ENCODE measurements around the gene DNPEP. TPM values are rescaled to one million over a fixed set of nuclear protein-coding genes. Genes with fewer than 3 reads are reported as not detected.

The DNPEP gene
- total and polyA plus RNA-seq, 2 experiments from 2014 or later, result 49.2 to 67.9 TPM

GRCh38 chr2:219398721-219399363 lies 11.1 kb upstream of the DNPEP start:
- Histone ChIP-seq H3K4me2 (no peak overlapping the region), H3K36me3 (ENCODE audit: insufficient read depth) (no peaks in the 10 kb centered on the region), H3K4me1 (ENCODE audit: insufficient read depth) (peaks cover 10% of the 10 kb centered on the region; the same call in 1 of the 2 replicates), H4K20me1 (replicated peaks; ENCODE audit: insufficient read depth) (no peaks in the 10 kb centered on the region), H3K79me2 (replicated peaks; ENCODE audit: insufficient read depth) (no peaks in the 10 kb centered on the region), H3F3A (replicated peaks; ENCODE audit: low read depth) (no peaks in the 10 kb centered on the region), H3K9me2 (ENCODE audit: insufficient read depth) (no peaks in the 10 kb centered on the region), H3K4me3 (no peak overlapping the region), H3K27ac (ENCODE audit: low read depth) (no peak overlapping the region), H3K27me3 (ENCODE audit: insufficient read depth) (no peaks in the 10 kb centered on the region), H2AFZ (no peak overlapping the region)
- TF ChIP-seq JUNB (IDR thresholded peaks at IDR 0.05; ENCODE audit: unreplicated experiment) (no peak), ETS1 (IDR thresholded peaks at IDR 0.05) (no peak)
- Mint-ChIP-seq H3K4me1 (peaks cover 32% of the 10 kb centered on the region), H3K27me3 (ENCODE audit: insufficient read depth, low read depth, poor library complexity) (peaks cover 8% of the 10 kb centered on the region), H3K9me3 (no peaks in the 10 kb centered on the region; the same call in 2 of the 3 replicates), H3K27ac (no peak overlapping the region), H3K36me3 (ENCODE audit: low read depth) (no peaks in the 10 kb centered on the region), H3K4me3 (no peak overlapping the region)
- ATAC-seq (no peak), DNase-seq (ENCODE audit: low spot score) (no peak)

- Histone ChIP-seq H3K4me2 (no peak overlapping the region), H2AFZ (no peak overlapping the region), H3K27me3 (ENCODE audit: insufficient read depth) (no peaks in the 10 kb centered on the region), H3K9me2 (ENCODE audit: insufficient read depth) (no peaks in the 10 kb centered on the region), H4K20me1 (replicated peaks; ENCODE audit: insufficient read depth) (no peaks in the 10 kb centered on the region), H3K36me3 (ENCODE audit: insufficient read depth) (no peaks in the 10 kb centered on the region), H3F3A (replicated peaks; ENCODE audit: low read depth) (no peaks in the 10 kb centered on the region), H3K4me1 (ENCODE audit: insufficient read depth) (peaks cover 4% of the 10 kb centered on the region; the same call in 1 of the 2 replicates), H3K27ac (ENCODE audit: low read depth) (no peak overlapping the region), H3K4me3 (no peak overlapping the region), H3K79me2 (replicated peaks; ENCODE audit: insufficient read depth) (no peaks in the 10 kb centered on the region)
- H3K27me3 Mint-ChIP-seq (ENCODE audit: insufficient read depth, low read depth, poor library complexity), result peaks cover 7% of the 10 kb centered on the region
- TF ChIP-seq ZNF331 (CRISPR knock-in tag; IDR thresholded peaks at IDR 0.05; ENCODE audit: low read depth) (no peak), JUNB (IDR thresholded peaks at IDR 0.05; ENCODE audit: unreplicated experiment) (no peak), REST (IDR thresholded peaks at IDR 0.05; ENCODE audit: unreplicated experiment) (no peak), CREB1 (CRISPR knock-in tag; IDR thresholded peaks at IDR 0.05; ENCODE audit: low read depth) (no peak), EZH2phosphoT487 (IDR thresholded peaks at IDR 0.05; ENCODE audit: unreplicated experiment) (no peak)
- DNase-seq (ENCODE audit: low spot score) (no peak), ATAC-seq (no peak)
- no peaks in the 10 kb centered on the region for H3K36me3 Mint-ChIP-seq (ENCODE audit: low read depth)
- H3K4me3 Mint-ChIP-seq, result no peak overlapping the region
- no peaks in the 10 kb centered on the region; the same call in 2 of the 3 replicates for H3K9me3 Mint-ChIP-seq
- H3K4me1 Mint-ChIP-seq, result peaks cover 16% of the 10 kb centered on the region
- no peak overlapping the region for H3K27ac Mint-ChIP-seq
Measured at GRCh38 chr2:219396863-219397457, 9.2 kb upstream of the DNPEP start.
